IMR-90 (cell line): ENCODE data around the gene NKX2-8.

ENCODE experiments used
- CEBPB ChIP-seq: IDR thresholded peaks from 2 replicates; pipeline ENCODE4 v1.6.1; 2012; ENCODE audit warnings: low read depth, low read length, improper control_type of control experiment
- MAFK ChIP-seq: IDR thresholded peaks from 2 replicates; pipeline ENCODE4 v1.6.1; 2012; ENCODE audit warnings: low read depth, low read length, improper control_type of control experiment
- POLR2A ChIP-seq: IDR thresholded peaks from 2 replicates; pipeline ENCODE4 v1.6.1; 2012; ENCODE audit warnings: mild to moderate bottlenecking, low read depth, low read length
- TF ChIP-seq, protein P1 (sequence below): conservative IDR thresholded peaks from 2 replicates; pipeline ENCODE4 v1.5.1; 2012; ENCODE audit warnings: mild to moderate bottlenecking, low read depth, low read length, improper control_type of control experiment
- TF ChIP-seq, protein P2 (sequence below): fragments of 150-350 bp; IDR thresholded peaks from 2 replicates; pipeline ENCODE4 v1.6.1; 2017; ENCODE audit warnings: mild to moderate bottlenecking, antibody characterized with exemption, low read length, low read depth

GRCh38 chr14:36538051-36538450 lies 44.4 kb downstream of the NKX2-8 start:
- TF ChIP-seq, protein P1, sequence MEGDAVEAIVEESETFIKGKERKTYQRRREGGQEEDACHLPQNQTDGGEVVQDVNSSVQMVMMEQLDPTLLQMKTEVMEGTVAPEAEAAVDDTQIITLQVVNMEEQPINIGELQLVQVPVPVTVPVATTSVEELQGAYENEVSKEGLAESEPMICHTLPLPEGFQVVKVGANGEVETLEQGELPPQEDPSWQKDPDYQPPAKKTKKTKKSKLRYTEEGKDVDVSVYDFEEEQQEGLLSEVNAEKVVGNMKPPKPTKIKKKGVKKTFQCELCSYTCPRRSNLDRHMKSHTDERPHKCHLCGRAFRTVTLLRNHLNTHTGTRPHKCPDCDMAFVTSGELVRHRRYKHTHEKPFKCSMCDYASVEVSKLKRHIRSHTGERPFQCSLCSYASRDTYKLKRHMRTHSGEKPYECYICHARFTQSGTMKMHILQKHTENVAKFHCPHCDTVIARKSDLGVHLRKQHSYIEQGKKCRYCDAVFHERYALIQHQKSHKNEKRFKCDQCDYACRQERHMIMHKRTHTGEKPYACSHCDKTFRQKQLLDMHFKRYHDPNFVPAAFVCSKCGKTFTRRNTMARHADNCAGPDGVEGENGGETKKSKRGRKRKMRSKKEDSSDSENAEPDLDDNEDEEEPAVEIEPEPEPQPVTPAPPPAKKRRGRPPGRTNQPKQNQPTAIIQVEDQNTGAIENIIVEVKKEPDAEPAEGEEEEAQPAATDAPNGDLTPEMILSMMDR: no peak
- no peak for TF ChIP-seq MAFK
- no peak for TF ChIP-seq CEBPB
- TF ChIP-seq, protein P2, sequence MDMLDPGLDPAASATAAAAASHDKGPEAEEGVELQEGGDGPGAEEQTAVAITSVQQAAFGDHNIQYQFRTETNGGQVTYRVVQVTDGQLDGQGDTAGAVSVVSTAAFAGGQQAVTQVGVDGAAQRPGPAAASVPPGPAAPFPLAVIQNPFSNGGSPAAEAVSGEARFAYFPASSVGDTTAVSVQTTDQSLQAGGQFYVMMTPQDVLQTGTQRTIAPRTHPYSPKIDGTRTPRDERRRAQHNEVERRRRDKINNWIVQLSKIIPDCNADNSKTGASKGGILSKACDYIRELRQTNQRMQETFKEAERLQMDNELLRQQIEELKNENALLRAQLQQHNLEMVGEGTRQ: no peak
- TF ChIP-seq POLR2A: no peak
